Stimulated activated CD4-positive, alpha-beta T cell treated with anti-CD3 and anti-CD28 coated beads, Interleukin-1b, Interleukin-23, amount 100 ng/mL, for 48 hours (primary cell): ENCODE data around the gene ERICH2.

Experiments
- DNase-seq: peaks from one replicate; pipeline ENCODE4 v3.0.0-alpha.2; 2020

ERICH2 gene

GRCh38 chr2:170846314-170846713 is 76.1 kb downstream of the ERICH2 start:
- no peak for DNase-seq

GRCh38 chr2:170847716-170848115 is 77.5 kb downstream of the ERICH2 start:
- no peak for DNase-seq
